Thyroid gland (tissue), 4 donors: ENCODE data around the gene NR5A2.

Source experiments
- POLR2A ChIP-seq, 2 donors: fragments of 450-650 bp; IDR thresholded peaks; one replicate each; pipeline ENCODE4 v1.6.1; 2017; ENCODE audit warnings: antibody characterized with exemption in 2 of 2, mild to moderate bottlenecking in 2 of 2, moderate library complexity in 1 of 2
- TF ChIP-seq, protein P1 (sequence below), 6 experiments: fragments of 200-600 bp in 3 of 6; fragments of 450-650 bp in 3 of 6; sonication (generic) in 3 of 6; IDR thresholded peaks; one replicate each; pipeline ENCODE4 v1.5.1; 2016 to 2019; ENCODE audit warnings: antibody characterized with exemption in 6 of 6, mild to moderate bottlenecking in 2 of 6, inconsistent platforms in 1 of 6, moderate library complexity in 1 of 6

GRCh38 chr1:200029822-200030152, 2.3 kb downstream of the NR5A2 start:
- TF ChIP-seq, protein P1, sequence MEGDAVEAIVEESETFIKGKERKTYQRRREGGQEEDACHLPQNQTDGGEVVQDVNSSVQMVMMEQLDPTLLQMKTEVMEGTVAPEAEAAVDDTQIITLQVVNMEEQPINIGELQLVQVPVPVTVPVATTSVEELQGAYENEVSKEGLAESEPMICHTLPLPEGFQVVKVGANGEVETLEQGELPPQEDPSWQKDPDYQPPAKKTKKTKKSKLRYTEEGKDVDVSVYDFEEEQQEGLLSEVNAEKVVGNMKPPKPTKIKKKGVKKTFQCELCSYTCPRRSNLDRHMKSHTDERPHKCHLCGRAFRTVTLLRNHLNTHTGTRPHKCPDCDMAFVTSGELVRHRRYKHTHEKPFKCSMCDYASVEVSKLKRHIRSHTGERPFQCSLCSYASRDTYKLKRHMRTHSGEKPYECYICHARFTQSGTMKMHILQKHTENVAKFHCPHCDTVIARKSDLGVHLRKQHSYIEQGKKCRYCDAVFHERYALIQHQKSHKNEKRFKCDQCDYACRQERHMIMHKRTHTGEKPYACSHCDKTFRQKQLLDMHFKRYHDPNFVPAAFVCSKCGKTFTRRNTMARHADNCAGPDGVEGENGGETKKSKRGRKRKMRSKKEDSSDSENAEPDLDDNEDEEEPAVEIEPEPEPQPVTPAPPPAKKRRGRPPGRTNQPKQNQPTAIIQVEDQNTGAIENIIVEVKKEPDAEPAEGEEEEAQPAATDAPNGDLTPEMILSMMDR (IDR thresholded peaks at IDR 0.05), result no peak
- TF ChIP-seq POLR2A (IDR thresholded peaks at IDR 0.05), result no peak
